HCT116 (cell line): ENCODE data around the gene GPN3. TPM values are rescaled to one million over a fixed set of nuclear protein-coding genes. Genes with fewer than 3 reads are reported as not detected.
"Not testable (repeated sequence)": the region's sequence is repeated elsewhere in the genome, so short reads cannot be mapped to it uniquely, and the experiment has no call there.

ENCODE experiments used
- ATAC-seq: fragments of 200-7000 bp; cut with Tn5 transposase; 2 replicates; pipeline ENCODE4 v1.9.1; 2020; ENCODE audit warnings: mild to moderate bottlenecking, moderate library complexity
- BruUV-seq: library from RNA; stranded (reverse); fragments of 400-500 nt; replicated peaks from 2 replicates; lab custom pipeline; 2021; lab: Mats Ljungman, UMichigan
- CTCF ChIA-PET: fragments of 300-600 bp; sonication (Branson Sonifier 250); formaldehyde crosslinking; loops from one replicate; lab custom pipeline; 2021; ENCODE audit warnings: antibody characterized with exemption; lab: Charles Lee
- POLR2A ChIA-PET: fragments of 300-600, 350-600 bp; sonication (Branson Sonifier 250); formaldehyde crosslinking; loops from one replicate; lab custom pipeline; 2021; ENCODE audit warnings: antibody characterized with exemption; lab: Charles Lee
- RAD21 ChIA-PET, 2 experiments: fragments of 300-600 bp; sonication (Branson Sonifier 250); formaldehyde crosslinking; loops; one replicate each; lab custom pipeline; 2023; ENCODE audit warnings: low total read pairs in 2 of 2; ENCODE audit not compliant: uncharacterized antibody in 2 of 2, unreplicated experiment in 2 of 2, low non-redundant PET in 1 of 2; lab: Charles Lee
- DNase-seq: peaks from one replicate; pipeline ENCODE4 v3.0.0-alpha.2; 2010; ENCODE audit warnings: low read depth, low spot score
- H2AFZ ChIP-seq: fragments of 200-600 bp; shearing (Covaris generic), sonication (generic); 2 replicates; pipeline ENCODE4 v1.6.1; 2017; ENCODE audit warnings: low read depth, mixed run types, mixed read lengths, antibody characterized with exemption, low read length; ENCODE audit not compliant: poor library complexity, severe bottlenecking
- H3K27ac ChIP-seq: 2 replicates; pipeline ENCODE4 v1.5.1; 2012; ENCODE audit warnings: low read depth, low read length
- H3K27me3 ChIP-seq: fragments of 200-600 bp; sonication (generic); 2 replicates; pipeline ENCODE4 v1.6.1; 2016; ENCODE audit warnings: mixed run types, low read length, mixed read lengths; ENCODE audit not compliant: insufficient read depth
- H3K36me3 ChIP-seq, 2 experiments: fragments of 200-500 bp in 1 of 2; fragments of 200-600 bp in 1 of 2; sonication (Bioruptor generic) in 1 of 2; sonication (generic) in 1 of 2; 2 replicates each; pipeline versions ENCODE4 v1.5.1 to v1.6.1; 2014 to 2016; ENCODE audit warnings: low read length in 2 of 2, inconsistent platforms in 1 of 2, mixed read lengths in 1 of 2, mixed run types in 1 of 2; ENCODE audit not compliant: insufficient read depth in 2 of 2, control insufficient read depth in 1 of 2
- H3K4me1 ChIP-seq, 2 experiments: fragments of 200-600 bp in 1 of 2; sonication (generic) in 1 of 2; 2 replicates each; pipeline versions ENCODE4 v1.5.1 to v1.6.1; 2012 to 2017; ENCODE audit warnings: low read length in 2 of 2, inconsistent platforms in 1 of 2, mild to moderate bottlenecking in 1 of 2, mixed read lengths in 1 of 2, mixed run types in 1 of 2, moderate library complexity in 1 of 2; ENCODE audit not compliant: insufficient read depth in 2 of 2, control insufficient read depth in 1 of 2
- H3K4me2 ChIP-seq: fragments of 200-600 bp; sonication (generic); 2 replicates; pipeline ENCODE4 v1.6.1; 2017; ENCODE audit warnings: mixed run types, low read length, mixed read lengths
- H3K4me3 ChIP-seq, 2 experiments: fragments of 200-600 bp in 1 of 2; sonication (generic) in 1 of 2; replicated peaks in 1 of 2; 2 replicates each; pipeline ENCODE4 v1.5.1; 2011 to 2016; ENCODE audit warnings: low read length in 2 of 2, control low read depth in 1 of 2, low read depth in 1 of 2, mild to moderate bottlenecking in 1 of 2, mixed read lengths in 1 of 2, mixed run types in 1 of 2
- H3K79me2 ChIP-seq: fragments of 200-600 bp; sonication (generic); 2 replicates; pipeline ENCODE4 v1.6.1; 2017; ENCODE audit warnings: mild to moderate bottlenecking, mixed run types, low read length, moderate library complexity, mixed read lengths; ENCODE audit not compliant: insufficient read depth
- H3K9ac ChIP-seq: fragments of 200-600 bp; sonication (generic); 2 replicates; pipeline ENCODE4 v1.6.1; 2016; ENCODE audit warnings: low read length, mixed read lengths
- H3K9me2 ChIP-seq: fragments of 200-600 bp; sonication (generic), shearing (Covaris generic); 2 replicates; pipeline ENCODE4 v1.6.1; 2017; ENCODE audit warnings: mixed run types, mild to moderate bottlenecking, moderate library complexity; ENCODE audit not compliant: insufficient read depth
- H3K9me3 ChIP-seq, 2 experiments: fragments of 200-500 bp in 1 of 2; fragments of 200-600 bp in 1 of 2; sonication (Bioruptor generic) in 1 of 2; sonication (generic) in 1 of 2; 2 replicates each; pipeline ENCODE4 v1.6.1; 2014 to 2017; ENCODE audit warnings: low read length in 2 of 2, mixed read lengths in 2 of 2, inconsistent platforms in 1 of 2, low read depth in 1 of 2, mild to moderate bottlenecking in 1 of 2, mixed run types in 1 of 2, moderate library complexity in 1 of 2; ENCODE audit not compliant: control insufficient read depth in 1 of 2, insufficient read depth in 1 of 2
- H4K20me1 ChIP-seq: fragments of 200-600 bp; sonication (generic), shearing (Covaris generic); 2 replicates; pipeline ENCODE4 v1.6.1; 2017; ENCODE audit warnings: mixed run types, mild to moderate bottlenecking, moderate library complexity; ENCODE audit not compliant: insufficient read depth
- CBX3 ChIP-seq: IDR thresholded peaks from 2 replicates; pipeline ENCODE4 v1.6.1; 2012; ENCODE audit warnings: low read depth
- CEBPB ChIP-seq: IDR thresholded peaks from 2 replicates; pipeline ENCODE4 v1.6.1; 2012; ENCODE audit warnings: low read depth
- FOSL1 ChIP-seq: IDR thresholded peaks from 2 replicates; pipeline ENCODE4 v1.6.1; 2012; ENCODE audit warnings: low read depth
- POLR2AphosphoS5 ChIP-seq: IDR thresholded peaks from 2 replicates; pipeline ENCODE4 v1.6.1; 2011; ENCODE audit warnings: mild to moderate bottlenecking, low read depth, low read length, moderate library complexity
- ZNF274 ChIP-seq: fragments of 200-500 bp; sonication (Bioruptor generic); IDR thresholded peaks from 2 replicates; pipeline ENCODE4 v1.6.1; 2014; ENCODE audit warnings: mild to moderate bottlenecking, low read depth, low read length, inconsistent platforms
- intact Hi-C: fragments of 100-400 bp; cut with micrococcal nuclease; formaldehyde crosslinking; loops from 2 replicates; pipeline ENCODE4 v1.10.0; 2022
- total RNA-seq: library from RNA; stranded (reverse); gene quantifications from one replicate; pipeline ENCODE4 v1.2.1, GENCODE V29; 2021; ENCODE audit not compliant: unreplicated experiment
- TF ChIP-seq, protein P1 (sequence below): IDR thresholded peaks from 2 replicates; pipeline ENCODE4 v1.6.1; 2011; ENCODE audit warnings: mild to moderate bottlenecking, low read length, moderate library complexity; ENCODE audit not compliant: insufficient replicate concordance; ENCODE audit errors: extremely low read depth
- TF ChIP-seq, protein P2 (sequence below), 3 experiments: fragments of 200-600 bp in 1 of 3; sonication (generic) in 1 of 3; IDR thresholded peaks in 2 of 3; conservative IDR thresholded peaks in 1 of 3; 2 replicates each; pipeline ENCODE4 v1.5.1; 2012 to 2017; ENCODE audit warnings: low read depth in 2 of 3, low read length in 2 of 3, antibody characterized with exemption in 1 of 3, borderline replicate concordance in 1 of 3, control low read depth in 1 of 3, mild to moderate bottlenecking in 1 of 3, mixed read lengths in 1 of 3, mixed run types in 1 of 3, moderate library complexity in 1 of 3; ENCODE audit not compliant: insufficient read depth in 1 of 3

GPN3 gene
- total RNA-seq, 1 experiment from 2014 or later, result 46.2 TPM

DNA sequence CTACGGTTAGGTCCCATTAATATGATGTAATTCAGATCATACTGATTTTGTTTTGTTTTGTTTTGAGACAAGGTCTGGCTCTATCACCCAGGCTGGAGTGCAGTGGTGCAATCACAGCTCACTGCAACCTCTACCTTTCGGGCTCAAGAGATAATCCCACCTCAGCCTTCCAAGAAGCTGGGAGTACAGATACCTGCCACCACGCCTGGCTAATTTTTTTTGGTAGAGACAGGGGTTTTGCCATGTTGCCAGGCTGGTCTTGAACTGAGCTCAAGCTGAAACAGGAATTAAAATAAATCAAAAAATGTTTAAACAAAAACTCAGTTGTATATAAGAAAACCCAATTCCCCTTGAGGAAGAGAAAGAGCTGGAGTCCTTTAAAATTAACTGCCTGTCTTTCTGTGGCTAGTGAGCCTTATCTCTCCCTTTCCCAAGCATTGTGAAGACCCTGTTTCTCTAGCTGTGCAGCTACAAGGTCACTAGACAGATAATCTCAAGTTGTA lies 46.8 kb downstream of the GPN3 start (continued):
- TF ChIP-seq, protein P1, sequence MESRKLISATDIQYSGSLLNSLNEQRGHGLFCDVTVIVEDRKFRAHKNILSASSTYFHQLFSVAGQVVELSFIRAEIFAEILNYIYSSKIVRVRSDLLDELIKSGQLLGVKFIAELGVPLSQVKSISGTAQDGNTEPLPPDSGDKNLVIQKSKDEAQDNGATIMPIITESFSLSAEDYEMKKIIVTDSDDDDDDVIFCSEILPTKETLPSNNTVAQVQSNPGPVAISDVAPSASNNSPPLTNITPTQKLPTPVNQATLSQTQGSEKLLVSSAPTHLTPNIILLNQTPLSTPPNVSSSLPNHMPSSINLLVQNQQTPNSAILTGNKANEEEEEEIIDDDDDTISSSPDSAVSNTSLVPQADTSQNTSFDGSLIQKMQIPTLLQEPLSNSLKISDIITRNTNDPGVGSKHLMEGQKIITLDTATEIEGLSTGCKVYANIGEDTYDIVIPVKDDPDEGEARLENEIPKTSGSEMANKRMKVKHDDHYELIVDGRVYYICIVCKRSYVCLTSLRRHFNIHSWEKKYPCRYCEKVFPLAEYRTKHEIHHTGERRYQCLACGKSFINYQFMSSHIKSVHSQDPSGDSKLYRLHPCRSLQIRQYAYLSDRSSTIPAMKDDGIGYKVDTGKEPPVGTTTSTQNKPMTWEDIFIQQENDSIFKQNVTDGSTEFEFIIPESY, result no peak
- TF ChIP-seq FOSL1, result no peak
- TF ChIP-seq, protein P2, sequence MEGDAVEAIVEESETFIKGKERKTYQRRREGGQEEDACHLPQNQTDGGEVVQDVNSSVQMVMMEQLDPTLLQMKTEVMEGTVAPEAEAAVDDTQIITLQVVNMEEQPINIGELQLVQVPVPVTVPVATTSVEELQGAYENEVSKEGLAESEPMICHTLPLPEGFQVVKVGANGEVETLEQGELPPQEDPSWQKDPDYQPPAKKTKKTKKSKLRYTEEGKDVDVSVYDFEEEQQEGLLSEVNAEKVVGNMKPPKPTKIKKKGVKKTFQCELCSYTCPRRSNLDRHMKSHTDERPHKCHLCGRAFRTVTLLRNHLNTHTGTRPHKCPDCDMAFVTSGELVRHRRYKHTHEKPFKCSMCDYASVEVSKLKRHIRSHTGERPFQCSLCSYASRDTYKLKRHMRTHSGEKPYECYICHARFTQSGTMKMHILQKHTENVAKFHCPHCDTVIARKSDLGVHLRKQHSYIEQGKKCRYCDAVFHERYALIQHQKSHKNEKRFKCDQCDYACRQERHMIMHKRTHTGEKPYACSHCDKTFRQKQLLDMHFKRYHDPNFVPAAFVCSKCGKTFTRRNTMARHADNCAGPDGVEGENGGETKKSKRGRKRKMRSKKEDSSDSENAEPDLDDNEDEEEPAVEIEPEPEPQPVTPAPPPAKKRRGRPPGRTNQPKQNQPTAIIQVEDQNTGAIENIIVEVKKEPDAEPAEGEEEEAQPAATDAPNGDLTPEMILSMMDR (IDR thresholded peaks at IDR 0.05 in 2 of 3, conservative IDR thresholded peaks at IDR 0.05 in 1 of 3; ENCODE audit: borderline replicate concordance in 1 of 3, insufficient read depth in 1 of 3, low read depth in 2 of 3, low read length in 2 of 3), result no peak
- TF ChIP-seq ZNF274, result no peak
- no peak for TF ChIP-seq CEBPB
- no peak for TF ChIP-seq CBX3
- no peak for TF ChIP-seq POLR2AphosphoS5

DNA sequence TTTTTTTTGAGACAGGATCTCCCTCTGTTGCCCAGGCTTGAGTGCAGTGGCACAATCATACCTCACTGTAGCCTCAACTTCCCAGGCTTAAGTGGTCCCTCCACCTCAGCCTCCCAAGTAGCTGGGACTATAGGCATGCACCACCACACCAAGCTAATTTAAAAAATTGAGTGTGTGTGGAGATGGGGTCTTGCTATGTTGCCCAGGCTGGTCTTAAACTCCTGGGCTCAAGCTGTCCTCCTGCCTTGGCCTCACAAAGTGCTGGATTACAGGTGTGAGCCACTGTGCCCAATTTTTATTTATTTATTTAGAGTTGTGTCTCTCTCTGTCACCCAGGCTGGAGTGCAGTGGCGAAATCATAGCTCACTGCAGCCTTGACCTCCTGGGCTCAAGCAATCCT lies 47.4 kb downstream of the GPN3 start:
- H2AFZ ChIP-seq, RAD21 ChIA-PET, H3K9me3 ChIP-seq, H3K36me3 ChIP-seq, H3K4me1 ChIP-seq, H3K4me3 ChIP-seq, H3K9ac ChIP-seq, DNase-seq, intact Hi-C loops, ATAC-seq, H3K9me2 ChIP-seq, H3K79me2 ChIP-seq, H4K20me1 ChIP-seq, H3K27me3 ChIP-seq, H3K27ac ChIP-seq, BruUV-seq, H3K4me2 ChIP-seq: not testable (repeated sequence)
- ChIA-PET CTCF (interaction anchor here (0.6 to 2.3 kb wide), 4 partner anchors 11 to 1980 kb away, joined by 3 to 9 read pairs (median 4); partner anchors contain the start of gene ARPC3), POLR2A (interaction anchor here (1.6 kb wide), 1 partner anchor 11 kb away, joined by 6 read pairs; no protein-coding TSS in a partner anchor)

DNA sequence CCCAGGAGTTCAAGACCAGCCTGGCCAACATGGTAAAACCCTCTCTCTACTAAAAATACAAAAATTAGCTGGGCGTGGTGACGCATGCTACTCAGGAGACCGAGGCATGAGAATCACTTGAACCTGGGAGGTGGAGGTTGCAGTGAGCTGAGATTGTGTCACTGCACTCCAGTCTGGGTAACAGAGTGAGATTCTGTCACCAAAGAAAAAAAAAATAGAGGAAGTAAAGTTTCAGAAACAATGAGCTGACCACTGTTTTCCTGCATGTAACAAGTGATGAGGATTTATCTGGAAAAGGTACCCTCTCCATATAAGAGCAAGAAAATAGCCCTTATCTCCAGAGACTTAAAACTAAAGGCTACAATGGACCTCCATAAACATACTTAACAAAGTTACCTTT lies 50.9 kb downstream of the GPN3 start:
- BruUV-seq, DNase-seq, POLR2A ChIA-PET, H3K4me1 ChIP-seq, H4K20me1 ChIP-seq, H3K4me2 ChIP-seq, H3K9me2 ChIP-seq, H3K36me3 ChIP-seq, H2AFZ ChIP-seq, ATAC-seq, H3K27me3 ChIP-seq, RAD21 ChIA-PET, H3K27ac ChIP-seq, H3K9ac ChIP-seq, intact Hi-C loops, H3K4me3 ChIP-seq, H3K79me2 ChIP-seq, H3K9me3 ChIP-seq: not testable (repeated sequence)
- CTCF ChIA-PET, result interaction anchor here (0.6 to 1.2 kb wide), 2 partner anchors 14 kb away, joined by 4 to 7 read pairs; no protein-coding TSS in a partner anchor

DNA sequence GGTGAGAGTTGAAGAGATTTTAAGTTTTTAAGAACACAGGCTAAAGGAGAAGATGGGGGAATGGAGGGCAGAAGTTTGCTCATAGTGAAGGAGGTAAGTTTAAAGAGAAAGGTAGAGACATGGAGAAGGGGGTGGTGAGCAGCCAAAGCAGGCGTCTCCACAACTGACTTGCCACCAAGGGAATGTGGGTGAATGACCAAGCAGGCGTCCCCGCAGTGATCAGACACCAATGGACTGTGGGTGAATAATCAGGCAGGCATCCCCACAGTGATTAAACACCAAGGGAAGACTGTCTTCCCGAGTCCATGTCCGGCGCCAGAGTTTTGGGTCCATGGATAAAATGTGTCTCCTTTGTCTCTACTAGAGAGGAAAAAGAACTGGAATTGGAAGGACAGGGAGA lies 58.0 kb downstream of the GPN3 start:
- RAD21 ChIA-PET, POLR2A ChIA-PET, H3K4me2 ChIP-seq, H3K9me3 ChIP-seq, H3K4me3 ChIP-seq, intact Hi-C loops, CTCF ChIA-PET, H4K20me1 ChIP-seq, H3K79me2 ChIP-seq, H3K36me3 ChIP-seq, DNase-seq, ATAC-seq, H3K4me1 ChIP-seq, H3K9me2 ChIP-seq, H3K27ac ChIP-seq, H3K9ac ChIP-seq, BruUV-seq, H3K27me3 ChIP-seq, H2AFZ ChIP-seq: not testable (repeated sequence)
